Amygdala (tissue), 56 donors: ENCODE measurements around the gene AKAP8.
"Not testable (repeated sequence)": the region's sequence is repeated elsewhere in the genome, so short reads cannot be mapped to it uniquely, and the experiment has no call there.

Experiments
- DNase-seq, 56 donors: peaks; one replicate each; lab custom pipeline; 2025; lab: John Stamatoyannopoulos, UW

Gene AKAP8

DNA sequence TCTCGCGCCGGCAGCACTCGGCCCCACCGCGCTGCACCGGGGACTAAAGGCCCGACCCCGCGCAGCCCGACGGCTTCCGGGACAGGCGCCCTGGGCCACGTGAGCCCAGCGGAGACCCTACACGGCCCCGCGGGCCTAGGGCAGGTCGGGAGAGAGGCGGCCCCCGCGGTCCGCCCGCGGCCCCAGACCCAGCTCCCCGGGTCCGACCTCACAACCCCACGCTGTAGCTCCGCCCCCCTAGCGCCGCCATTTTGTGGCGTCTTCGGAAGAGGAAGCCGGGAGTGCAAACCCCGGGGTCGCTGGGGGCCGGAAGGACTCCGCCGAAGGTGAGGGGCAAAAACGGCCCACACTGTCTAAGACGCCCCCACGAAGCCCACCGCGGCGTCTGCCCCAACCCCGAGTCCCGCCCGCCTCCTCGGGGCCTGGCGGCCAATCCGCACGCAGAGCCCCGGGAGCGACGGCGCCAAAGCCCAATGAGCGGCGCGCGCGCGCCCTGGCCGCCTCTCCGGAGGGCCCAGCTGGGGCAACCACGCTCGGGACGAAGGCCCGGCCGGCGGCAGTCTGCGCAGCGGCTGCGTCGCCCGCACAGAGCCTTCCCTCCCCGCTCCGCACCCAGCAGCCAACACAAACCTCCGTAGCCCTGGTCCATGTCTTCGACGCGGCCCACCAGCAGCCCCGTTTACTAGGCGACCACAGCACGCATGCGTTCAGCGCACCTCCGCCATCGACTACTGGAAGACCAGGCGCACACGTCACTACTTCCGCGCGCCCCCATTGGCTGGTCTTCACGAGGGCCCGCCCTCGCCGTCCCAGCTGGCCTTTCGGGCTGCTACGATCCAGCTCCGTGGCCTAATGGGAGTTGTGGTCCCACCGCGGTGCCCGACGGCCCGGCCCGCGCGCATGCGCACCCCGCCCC, at the start of gene AKAP8:
Gene AKAP8 (minus strand): TSS at position 705 of the 916 bp plus-strand sequence. CDS start 56 bp downstream, at position 649.
- peak; percentile 82 to 99 (median 96) for DNase-seq

DNA sequence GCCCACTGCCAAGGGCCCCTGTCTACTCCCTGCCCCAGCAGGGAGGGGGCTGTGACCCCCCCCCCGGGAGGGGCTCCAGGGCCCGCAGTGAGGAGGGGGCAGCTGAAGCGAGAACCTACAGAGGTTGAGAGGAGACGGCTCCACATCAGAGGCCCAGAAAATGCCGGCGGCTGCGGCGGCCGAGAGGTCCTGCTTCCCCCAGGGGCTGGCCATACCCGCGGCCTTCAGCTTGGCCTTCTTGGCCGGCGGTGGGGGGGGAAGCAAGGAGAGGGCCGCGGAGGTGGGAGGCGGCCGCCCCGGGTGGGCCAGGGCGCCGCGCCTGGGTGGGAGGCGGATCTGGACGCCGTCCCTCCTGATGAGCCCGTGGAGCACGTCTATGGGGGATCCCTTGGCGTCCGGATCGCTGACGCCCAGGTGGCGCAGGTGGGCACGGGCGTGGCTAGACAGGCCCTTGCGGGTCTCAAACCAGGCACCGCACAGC, 48.4 kb upstream of the AKAP8 start:
- no peak for DNase-seq

DNA sequence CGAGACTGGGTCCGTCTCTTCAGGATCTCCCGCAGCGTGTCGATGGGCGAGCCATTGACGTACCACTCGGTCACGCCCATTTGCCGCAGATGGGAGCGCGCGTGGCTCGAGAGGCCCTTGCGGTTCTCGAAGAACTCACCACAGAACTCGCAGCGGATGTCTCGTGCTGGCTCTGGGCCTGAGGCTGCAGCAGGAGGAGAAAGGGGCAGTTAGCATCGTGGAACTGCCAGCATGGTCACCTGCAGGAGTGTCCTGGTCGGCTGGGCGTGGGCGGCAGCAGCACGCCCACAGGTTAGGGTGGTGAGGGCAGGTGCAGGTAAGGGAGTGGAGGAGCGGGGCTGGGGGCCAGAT, 47.7 kb upstream of the AKAP8 start:
- DNase-seq: no peak

DNA sequence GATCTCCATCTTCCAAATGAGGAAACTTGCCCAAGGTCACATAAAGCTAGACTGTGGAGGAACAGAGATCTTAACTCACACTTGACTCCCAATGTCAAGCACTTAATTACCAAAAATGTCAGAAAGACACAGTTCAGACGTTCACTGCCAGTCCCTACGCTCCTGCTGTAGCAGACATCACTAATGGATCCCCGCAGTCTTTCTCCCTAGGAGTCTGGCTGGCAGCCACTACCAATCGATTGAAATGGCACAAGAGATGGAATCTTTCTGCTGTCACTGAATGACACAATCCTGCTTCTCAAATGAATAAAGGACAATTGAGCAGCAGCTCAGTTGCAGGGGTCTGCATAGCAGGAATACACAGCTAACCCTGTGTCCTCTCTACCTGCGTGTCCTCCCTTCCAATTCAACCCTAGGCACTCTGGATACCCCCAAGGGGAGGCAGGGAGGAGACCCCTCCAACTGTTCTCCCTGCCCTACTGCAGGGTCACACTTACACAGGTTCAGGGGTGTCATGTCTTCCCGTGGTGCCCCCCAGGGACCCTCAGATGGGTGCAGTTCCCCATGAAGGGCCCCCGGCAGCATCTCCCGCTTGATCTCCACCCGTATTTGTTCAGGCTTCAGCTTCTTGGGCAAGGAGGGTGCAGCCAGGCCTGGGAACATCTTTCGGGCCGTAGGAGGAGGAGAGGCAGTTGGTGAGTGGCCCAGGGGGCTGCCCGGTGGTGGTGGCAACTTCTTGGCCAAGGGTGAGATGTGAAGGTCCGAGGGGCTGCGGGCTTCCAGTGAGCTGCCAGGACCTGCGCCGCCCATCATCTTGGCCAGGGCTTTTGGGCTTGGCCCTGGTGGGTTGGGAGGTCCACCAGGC, 47.1 kb upstream of the AKAP8 start:
- no peak for DNase-seq

DNA sequence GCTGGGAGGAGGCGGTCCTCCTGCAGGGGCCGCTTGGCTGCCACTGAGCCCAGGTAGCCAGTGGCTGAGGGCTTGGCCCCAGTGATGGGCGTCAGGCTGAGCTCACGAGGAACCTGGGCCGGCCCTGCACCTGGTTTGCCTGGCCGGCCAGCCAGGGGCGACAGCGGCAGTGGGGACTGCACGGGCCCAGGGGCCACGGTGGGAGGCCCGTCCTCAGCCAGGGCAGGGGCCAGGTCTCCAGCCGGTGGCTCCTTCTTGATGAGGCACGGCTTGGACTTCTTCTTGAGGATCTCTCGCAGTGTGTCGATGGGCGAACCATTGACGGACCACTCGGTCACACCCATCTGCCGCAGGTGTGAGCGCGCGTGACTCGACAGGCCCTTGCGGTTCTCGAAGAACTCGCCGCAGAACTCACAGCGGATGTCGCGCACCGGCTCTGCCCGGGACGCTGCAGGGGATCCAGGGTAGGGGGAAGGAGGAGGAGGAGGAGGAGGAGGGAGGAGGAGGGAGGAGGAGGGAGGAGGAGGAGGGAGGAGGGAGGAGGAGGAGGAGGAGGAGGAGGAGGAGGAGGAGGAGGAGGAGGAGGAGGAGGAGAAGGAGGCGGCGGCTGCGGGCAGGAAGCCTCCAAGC, 45.8 kb upstream of the AKAP8 start:
- DNase-seq: no peak

DNA sequence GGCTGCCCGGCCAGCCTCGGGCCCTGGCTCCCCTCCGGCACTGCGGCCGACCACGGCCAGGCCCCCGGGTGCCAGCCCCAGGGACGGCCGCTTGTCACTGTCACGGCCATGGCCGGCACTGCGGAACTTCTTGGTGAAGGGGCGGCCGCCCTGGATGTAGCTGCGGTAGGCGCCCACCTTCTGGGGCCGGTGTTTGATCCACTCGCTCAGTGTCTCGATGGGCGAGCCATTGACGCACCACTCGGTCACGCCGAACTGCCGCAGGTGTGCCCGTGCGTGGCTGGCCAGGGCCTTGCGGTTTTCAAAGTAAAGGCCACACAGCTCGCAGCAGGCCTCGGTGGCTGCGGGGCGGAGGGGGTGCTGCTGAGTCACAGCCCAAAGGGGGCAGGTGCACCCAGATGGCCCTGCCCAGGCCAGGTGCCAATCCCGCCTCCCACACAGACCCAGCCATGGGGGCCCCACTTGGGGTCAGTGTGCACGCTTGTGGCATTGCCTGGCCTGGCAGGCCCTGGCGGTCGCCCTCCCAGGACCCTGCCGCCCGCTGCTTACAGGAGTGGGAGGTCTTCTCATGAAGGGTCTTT, 45.2 kb upstream of the AKAP8 start:
- DNase-seq: no peak

DNA sequence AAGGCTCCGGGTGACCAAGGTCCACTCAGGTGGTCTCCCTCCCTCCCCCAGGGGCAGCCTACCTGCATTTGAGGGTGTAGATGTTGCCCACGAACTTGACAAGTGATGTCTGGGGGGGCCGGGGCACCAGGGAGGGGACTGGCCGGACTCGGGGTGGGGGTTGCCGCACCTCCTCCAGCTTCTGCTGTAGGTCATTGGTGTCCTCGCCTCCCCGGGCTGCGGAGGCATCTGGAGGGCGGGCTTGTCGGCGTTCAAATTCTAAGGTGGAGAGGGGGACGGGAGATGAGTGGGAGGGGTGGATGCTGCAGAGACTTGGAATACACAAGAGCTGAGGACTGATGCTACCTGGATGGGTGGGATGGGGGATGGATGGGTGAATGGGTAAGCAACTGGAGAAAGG, 44.5 kb upstream of the AKAP8 start:
- no peak for DNase-seq

DNA sequence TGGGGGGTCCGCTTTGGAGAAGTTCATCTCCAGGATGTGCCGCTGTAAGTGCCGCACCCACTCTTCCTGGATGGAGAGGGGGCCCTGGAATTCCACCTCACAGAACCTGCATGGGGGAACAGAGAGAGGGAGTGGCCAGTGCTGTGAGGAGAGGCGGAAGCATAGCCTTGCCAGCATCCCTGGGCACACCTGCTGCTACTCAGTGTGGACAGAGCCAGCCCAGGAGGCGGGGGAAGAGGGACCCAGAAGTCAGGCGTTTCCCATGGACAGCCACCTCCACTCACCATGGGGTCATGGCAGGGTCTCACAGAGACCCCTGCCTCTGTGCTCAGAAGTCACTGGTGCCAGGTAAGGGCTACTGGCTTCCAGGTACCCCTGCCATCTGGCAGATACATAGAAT, 43.5 kb upstream of the AKAP8 start:
- DNase-seq: no peak

DNA sequence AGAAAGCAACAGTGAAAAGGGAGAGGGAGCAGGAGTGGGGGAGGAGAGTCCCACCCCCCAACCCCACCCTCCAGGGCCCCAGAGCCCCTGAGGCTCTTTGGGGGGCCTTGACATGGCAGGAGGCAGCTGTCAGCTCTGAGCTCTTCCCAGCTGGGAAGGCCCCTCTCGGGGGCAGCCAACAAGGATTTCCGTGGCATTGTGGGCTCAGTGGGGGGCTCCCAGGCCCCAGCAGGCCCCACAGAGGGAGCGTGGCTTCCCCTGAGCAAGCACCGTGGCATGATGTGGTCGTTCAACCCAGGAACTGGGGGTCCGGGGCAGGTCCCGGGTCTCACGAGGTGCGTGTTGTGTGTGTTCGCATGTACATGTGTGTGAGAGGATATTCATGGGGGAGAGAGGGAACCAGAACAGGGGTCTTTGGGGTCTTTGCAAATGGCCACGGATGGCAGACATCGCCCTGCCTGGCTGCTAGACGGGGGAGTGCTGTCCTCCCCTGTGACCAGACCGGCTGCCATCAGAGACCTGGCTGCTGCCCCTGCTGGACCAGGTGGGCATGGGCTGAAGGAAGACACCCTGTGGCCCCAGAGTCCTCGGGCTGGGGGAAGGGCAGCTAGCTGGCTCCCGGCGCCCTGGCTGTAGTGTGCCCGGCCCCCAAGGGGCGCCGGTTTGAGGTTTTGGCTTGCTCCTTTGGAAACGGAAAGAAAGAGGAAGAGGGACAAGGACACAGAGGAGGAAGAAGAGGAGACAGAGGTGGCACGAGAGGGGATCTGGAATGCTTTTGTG, 42.9 kb upstream of the AKAP8 start:
- DNase-seq: no peak

DNA sequence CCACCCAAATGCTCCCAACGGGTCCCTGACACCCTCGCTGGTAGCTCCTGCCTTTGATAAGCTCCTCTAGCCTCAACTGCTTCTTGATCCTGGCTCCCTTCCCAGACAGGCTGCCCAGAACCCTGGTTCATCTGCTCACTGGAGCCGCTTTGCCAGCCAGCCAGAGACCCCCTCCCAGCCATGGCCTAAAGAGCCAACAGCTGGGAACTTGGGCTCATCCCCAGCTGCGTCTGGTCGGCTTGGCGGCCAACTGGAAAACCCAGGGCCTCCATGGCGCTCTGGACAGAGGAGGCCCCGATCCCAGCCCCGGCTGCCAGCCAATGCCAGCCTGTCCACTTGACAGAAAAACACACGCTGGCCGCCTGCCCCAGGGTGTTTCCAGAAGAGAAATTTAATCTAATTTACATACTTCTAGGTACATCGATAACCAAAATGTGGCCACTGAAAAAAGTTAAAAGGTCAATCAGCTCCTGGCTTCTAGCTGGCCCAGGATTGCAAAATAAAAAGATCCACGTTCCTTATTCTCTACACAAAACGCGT, 42.2 kb upstream of the AKAP8 start:
- peak in 55 of 56 donors; percentile 19 to 91 (median 73) for DNase-seq

DNA sequence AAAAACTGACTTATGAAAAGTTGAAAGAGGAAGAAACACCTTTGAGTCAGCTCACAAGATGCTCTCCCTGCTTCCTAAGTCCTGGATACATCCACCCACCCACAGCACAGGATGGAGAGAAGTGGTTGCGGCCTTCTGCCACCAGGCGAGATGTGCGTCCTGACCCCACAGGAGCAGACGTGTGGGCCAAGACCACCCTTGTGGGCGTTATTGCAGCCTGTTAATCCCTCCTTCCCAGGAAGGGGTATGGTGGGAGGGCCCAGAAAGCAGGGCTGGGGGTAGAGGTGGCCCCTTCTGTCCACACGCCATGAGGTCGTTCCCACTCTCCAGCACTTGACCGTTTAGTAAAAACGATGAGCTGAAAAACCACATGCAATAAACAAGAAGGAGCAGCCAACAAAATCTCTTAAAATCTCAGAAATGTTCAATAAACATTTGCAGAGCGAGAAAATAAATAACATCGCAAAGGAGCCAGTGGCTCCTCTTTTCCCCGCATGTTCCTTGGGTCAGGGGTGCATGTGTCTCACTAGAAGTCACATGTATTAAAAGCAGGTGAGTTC, 41.6 kb upstream of the AKAP8 start:
- no peak for DNase-seq

DNA sequence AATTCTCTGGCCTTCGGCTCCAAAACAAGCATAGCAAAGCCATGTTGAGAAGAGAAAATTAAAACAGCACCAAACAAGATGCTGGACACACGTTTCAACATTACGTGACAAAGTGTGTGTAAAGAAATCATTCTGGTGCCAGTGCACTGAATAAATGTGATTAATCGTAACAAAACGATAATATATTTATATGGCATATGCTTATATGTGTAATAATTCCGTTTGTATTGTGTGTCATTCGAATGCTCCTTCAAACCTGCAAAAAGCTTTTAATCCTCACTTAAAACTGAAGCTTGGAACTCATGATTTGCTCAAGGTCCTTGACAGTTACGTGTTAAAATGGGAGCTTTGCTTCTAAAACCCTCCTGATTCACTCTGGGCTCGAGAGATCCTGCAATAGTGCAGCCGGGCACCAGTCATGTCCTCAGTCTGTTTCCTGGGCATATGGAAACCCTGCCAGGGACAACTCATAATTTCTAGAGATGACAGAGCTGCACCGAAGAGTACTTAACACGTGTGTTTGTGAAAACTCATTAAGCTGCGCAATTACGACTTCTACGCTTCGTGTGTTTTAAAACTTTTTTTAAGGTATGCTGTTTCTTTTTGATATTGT, 39.9 kb upstream of the AKAP8 start:
- DNase-seq: no peak

DNA sequence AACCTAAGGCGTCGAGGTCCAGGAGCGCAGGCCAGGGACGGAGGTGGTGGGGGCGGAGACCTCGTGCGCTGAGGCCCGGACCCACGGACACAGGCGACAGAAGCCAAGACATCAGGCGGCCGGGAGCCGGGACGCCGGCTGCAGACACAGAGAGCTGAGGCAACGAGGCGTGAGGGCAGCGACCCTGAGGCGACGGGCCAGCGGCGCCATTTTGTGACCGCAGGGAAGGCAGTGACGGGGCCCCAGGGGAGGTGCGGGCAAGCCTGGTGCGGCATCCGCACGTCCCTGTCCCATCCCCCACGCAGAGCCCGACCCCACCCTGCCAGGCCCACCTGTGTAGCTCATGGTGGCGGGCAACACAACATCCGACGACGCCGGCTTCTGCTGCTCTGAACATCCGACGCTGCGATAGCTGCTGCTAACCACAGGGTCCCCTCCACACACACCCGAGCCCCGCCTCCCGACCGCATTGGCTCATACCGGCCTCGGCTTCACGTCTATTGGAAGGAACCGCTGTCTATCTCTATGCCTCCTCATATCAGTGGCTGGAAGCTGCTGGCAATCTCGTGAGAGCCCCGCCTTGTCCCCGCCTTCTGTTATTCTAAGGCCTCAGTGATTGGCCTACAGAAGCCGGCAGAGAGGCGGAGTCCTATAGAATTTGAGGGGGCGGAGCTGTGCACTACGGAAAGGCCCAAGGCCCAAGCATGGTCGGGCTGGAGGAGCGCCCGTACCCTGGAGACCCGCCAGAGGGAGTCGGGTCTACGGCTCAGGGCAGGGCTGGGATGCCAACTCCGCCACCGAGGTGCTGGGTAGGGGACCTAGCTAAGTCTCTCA, 39.2 kb upstream of the AKAP8 start, which contains the start of gene AKAP8L:
Gene AKAP8L (minus strand): TSS at position 410 of the 834 bp plus-strand sequence. CDS start 65 bp downstream, at position 345.
- DNase-seq: peak; percentile 77 to 99 (median 98)

DNA sequence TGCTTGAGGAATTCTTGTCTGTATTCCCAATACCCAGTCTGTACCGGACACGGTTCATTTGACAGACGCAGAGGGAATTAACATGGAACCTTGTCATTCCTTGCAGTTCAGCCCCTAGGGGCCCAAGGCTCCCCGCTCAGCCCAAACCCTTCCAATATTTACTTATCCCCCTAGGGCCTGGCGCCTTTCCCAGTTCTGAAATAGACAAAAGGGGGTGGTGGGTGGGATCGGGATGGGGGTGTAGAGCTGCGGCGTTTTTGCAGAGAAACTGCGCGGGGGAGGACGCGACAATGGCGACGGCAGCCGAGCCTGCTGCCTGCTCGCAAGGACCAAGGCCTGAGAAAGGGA, 38.6 kb upstream of the AKAP8 start:
- DNase-seq: peak in 19 of 56 donors; percentile 6 to 63 (median 44)

DNA sequence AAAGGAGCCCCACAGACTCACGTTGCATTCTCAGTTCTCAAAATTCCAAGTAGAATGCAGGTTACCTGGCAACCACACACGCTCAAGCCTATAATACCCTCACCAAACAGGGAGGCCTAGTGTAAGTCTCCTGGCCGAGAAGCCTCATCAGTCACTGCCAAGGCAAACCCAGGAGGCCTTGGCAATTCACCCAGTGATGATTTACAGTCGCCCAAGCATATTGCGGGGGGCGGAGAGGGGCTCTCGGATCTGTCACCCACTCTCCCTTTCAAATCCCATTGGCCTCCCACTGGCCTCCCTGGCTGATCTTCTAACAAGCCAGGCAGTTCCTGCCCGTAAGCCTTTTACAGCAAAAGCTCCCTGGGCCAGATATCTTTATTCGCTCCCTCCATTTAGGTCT, 38.1 kb upstream of the AKAP8 start:
- DNase-seq: no peak

DNA sequence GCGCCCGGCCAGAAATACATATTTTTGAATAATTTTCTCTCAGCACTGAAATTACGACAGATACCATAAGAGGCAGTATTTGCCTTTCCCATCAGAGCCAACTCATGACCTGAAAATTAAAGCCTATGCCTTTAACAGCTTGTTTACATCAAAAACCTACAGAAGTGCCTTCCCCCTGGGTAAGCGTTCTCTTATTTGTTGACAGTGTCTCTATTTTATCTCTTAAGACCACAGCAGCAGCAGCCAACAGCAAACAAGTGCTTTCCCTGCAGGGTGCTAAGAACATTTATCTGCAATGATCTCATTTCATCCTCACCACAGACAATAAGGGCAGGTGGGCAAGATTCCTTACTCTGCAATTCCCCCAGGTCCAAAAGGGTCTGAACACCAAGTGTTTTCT, 33.2 kb upstream of the AKAP8 start:
- no peak for DNase-seq

DNA sequence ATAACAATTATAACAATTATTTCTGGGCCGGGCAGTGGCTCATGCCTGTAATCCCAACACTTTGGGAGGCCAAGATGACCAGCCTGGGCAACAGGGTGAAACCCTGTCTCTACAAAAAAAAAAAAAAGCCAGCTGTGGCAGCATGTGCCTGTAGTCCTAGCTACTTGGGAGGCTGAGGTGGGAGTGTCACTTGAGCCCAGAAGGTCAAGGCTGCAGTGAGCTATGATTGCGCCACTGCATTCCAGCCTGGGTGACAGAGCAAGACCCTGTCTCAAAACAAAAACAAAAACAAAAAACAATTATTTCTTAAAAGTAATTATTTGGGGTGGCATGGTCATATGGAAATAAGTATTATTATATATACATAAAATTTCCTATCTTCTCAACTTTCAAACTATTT, 31.8 kb upstream of the AKAP8 start:
- DNase-seq: not testable (repeated sequence)

DNA sequence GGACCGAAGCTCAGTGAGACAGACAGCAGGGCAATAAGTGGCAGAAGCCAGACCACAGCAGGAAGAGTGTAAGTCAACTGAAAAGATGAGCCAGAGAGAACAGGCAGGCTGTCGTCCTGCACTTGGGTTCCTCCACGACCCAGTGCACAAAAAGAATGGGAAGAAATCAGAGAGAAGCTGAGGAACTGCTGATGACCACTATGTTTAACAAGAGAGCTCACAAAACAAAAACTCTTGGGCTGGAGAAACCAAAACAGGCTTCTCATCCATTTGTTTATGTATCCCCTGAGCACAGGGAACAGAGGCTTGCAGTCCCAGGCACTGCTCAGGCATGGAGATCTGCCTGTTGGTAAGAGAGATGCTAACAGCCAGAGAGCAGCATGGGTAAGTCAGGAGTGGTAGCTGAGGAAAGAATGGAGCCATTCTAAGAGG, 25.2 kb upstream of the AKAP8 start:
- peak in 5 of 56 donors; percentile 17 to 37 (median 26) for DNase-seq
